Kasumi-1 (cell line): Measurements from ENCODE around the gene AGER.
"Not testable (repeated sequence)": the region's sequence is repeated elsewhere in the genome, so short reads cannot be mapped to it uniquely, and the experiment has no call there.

Experiments
- DNase-seq, 2 experiments: peaks; one replicate each; lab custom pipeline; 2025; lab: John Stamatoyannopoulos, UW

Gene AGER

GRCh38 chr6:32148289-32149091 is 35.6 kb downstream of the AGER start:
- no peak for DNase-seq

- DNase-seq, result no peak
Observed at GRCh38 chr6:32147401-32148132, 36.5 kb downstream of the AGER start.

- no peak for DNase-seq
Observed at GRCh38 chr6:32146687-32147086, 37.4 kb downstream of the AGER start.

GRCh38 chr6:32146287-32146686 is 37.8 kb downstream of the AGER start:
- DNase-seq, result no peak

GRCh38 chr6:32144238-32144637 is 39.8 kb downstream of the AGER start:
- not testable (repeated sequence) for DNase-seq

GRCh38 chr6:32140420-32141046 is 43.5 kb downstream of the AGER start:
- no peak for DNase-seq

GRCh38 chr6:32139590-32139989 is 44.5 kb downstream of the AGER start:
- DNase-seq, result no peak

GRCh38 chr6:32137454-32137853 is 46.6 kb downstream of the AGER start:
- DNase-seq, result no peak

GRCh38 chr6:32133786-32134185 is 50.3 kb downstream of the AGER start:
- DNase-seq, result no peak

GRCh38 chr6:32132110-32132509 is 51.9 kb downstream of the AGER start:
- no peak for DNase-seq

GRCh38 chr6:32131439-32131948 is 52.6 kb downstream of the AGER start:
- DNase-seq, result no peak
